ENCODE measurements around the gene PTCD2. TPM values are rescaled to one million over a fixed set of nuclear protein-coding genes. Genes with fewer than 3 reads are reported as not detected.

Gene PTCD2
- total and polyA plus RNA-seq, 11 donors = 5.3 to 21.5 (median 13.0) TPM

DNA sequence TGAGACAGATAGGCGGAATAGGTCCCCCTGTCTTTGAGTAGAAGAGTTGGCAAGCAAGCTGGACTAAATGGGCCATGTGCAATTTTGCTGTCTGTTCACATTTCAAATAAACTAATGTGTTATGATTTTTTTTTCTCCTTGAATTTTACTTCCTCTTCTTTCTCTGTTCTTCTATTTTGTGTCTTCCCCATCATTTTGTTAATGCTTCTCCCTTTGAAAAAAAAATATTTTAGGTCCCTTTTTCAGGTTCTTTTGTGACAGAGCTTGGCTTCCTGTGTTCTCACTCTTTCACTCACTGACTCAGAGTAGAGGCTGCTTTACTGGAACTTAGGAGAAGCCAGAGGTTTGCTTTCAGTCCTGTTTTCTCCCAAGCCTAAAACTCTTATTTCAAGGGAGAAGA is 48.1 kb downstream of the PTCD2 start:
- Histone ChIP-seq H3K4me1 (peaks cover 0 to 52% (median 11%) of the 10 kb centered on the region in 12 donors), H3K9me3 (no peaks in the 10 kb centered on the region), H3K27ac (peak overlapping the region in 1 of 12 donors; percentile 73), H3K27me3 (no peaks in the 10 kb centered on the region), H3K36me3 (peaks cover 0 to under 1% (median 0%) of the 10 kb centered on the region in 9 donors), H3K4me3 (no peak overlapping the region)
- TF ChIP-seq POLR2A (IDR thresholded peaks at IDR 0.05) (no peak), CTCF (IDR thresholded peaks at IDR 0.05) (no peak)
- intact Hi-C loops (cut with DNase I) = loop anchor here in 6 of 10 donors (5.0 to 10.0 kb wide), 5 partner anchors 79 to 457 kb away; partner anchors contain the start of gene TNPO1 (in 4 of the 6)
- WGBS, 4 donors = 98 to 100% (median 98%) methylated on average over 1 of the region's 1 CpG
- ATAC-seq (no peak), DNase-seq (no peak)

- WGBS, 4 donors = 78 to 90% (median 87%) methylated on average over 1 of the region's 1 CpG
- TF ChIP-seq CTCF (IDR thresholded peaks at IDR 0.05) (no peak), POLR2A (IDR thresholded peaks at IDR 0.05) (no peak)
- peaks cover 0 to under 1% (median 0%) of the 10 kb centered on the region in 12 donors for H3K9me3 ChIP-seq
- H3K4me3 ChIP-seq = no peak overlapping the region
- H3K4me1 ChIP-seq = peaks cover 0 to 42% (median 11%) of the 10 kb centered on the region in 12 donors
- DNase-seq = no peak
- no peaks in the 10 kb centered on the region for H3K36me3 ChIP-seq
- H3K27ac ChIP-seq = peak overlapping the region in 1 of 12 donors; percentile 9
- intact Hi-C loops (cut with DNase I) = loop anchor here in 6 of 10 donors (5.0 to 10.0 kb wide), 5 partner anchors 78 to 456 kb away; partner anchors contain the start of gene TNPO1 (in 4 of the 6)
- no peak for ATAC-seq
- no peaks in the 10 kb centered on the region for H3K27me3 ChIP-seq
These were observed 49.1 kb downstream of the PTCD2 start for GRCh38 chr5:72369301-72369700.

GRCh38 chr5:72369711-72370110 is 49.5 kb downstream of the PTCD2 start:
- WGBS, 4 donors = 93 to 98% (median 97%) methylated on average over 3 of the region's 3 CpGs
- peaks cover 0 to 5% (median 0%) of the 10 kb centered on the region in 12 donors for H3K9me3 ChIP-seq
- H3K27ac ChIP-seq = no peak overlapping the region
- TF ChIP-seq CTCF (IDR thresholded peaks at IDR 0.05) (no peak), POLR2A (IDR thresholded peaks at IDR 0.05) (no peak)
- intact Hi-C loops (cut with DNase I) = loop anchor here in 6 of 10 donors (5.0 to 10.0 kb wide), 5 partner anchors 78 to 455 kb away; partner anchors contain the start of gene TNPO1 (in 4 of the 6)
- no peaks in the 10 kb centered on the region for H3K27me3 ChIP-seq
- no peak overlapping the region for H3K4me3 ChIP-seq
- H3K36me3 ChIP-seq = no peaks in the 10 kb centered on the region
- DNase-seq = no peak
- no peak for ATAC-seq
- H3K4me1 ChIP-seq = peaks cover 0 to 42% (median 11%) of the 10 kb centered on the region in 12 donors

DNA sequence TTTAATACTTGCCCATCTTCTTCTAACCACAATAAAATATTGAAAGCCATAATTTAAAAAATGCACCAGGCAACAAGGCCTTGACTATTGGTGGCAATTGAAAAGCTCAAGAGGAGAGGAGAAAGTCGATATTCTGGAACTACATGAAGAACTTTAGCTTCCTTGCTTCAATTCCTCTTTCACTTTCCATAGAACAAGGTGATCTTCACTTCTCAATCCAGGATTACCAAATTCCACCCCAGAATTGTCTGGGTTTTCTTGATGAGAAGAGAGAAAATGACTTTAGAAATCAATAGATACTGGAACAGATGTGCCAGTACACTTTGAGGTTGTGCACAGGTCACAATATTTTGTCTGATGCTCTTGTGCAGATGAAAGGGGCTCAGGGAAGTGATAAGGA is 52.2 kb downstream of the PTCD2 start:
- peak overlapping the region in 1 of 12 donors; percentile 24 for H3K27ac ChIP-seq
- peaks cover 0 to 32% (median under 1%) of the 10 kb centered on the region in 12 donors for H3K4me1 ChIP-seq
- TF ChIP-seq CTCF (IDR thresholded peaks at IDR 0.05) = no peak
- DNase-seq (no peak), ATAC-seq (no peak)
- no peaks in the 10 kb centered on the region for H3K27me3 ChIP-seq
- H3K36me3 ChIP-seq = no peaks in the 10 kb centered on the region
- H3K9me3 ChIP-seq = peaks cover 0 to 8% (median 0%) of the 10 kb centered on the region in 12 donors
- H3K4me3 ChIP-seq = no peak overlapping the region
- intact Hi-C loops (cut with DNase I) = no loop called here
- 73 to 85% (median 82%) methylated on average over 1 of the region's 1 CpG for WGBS, 4 donors

All from heart left ventricle (tissue), 16 donors.